GM20000 (cell line): ENCODE measurements around the gene HPGDS.

Experiments used
- DNase-seq: peaks from one replicate; pipeline ENCODE4 v3.0.0; 2012; ENCODE audit warnings: low spot score
- CTCF ChIP-seq: IDR thresholded peaks from 2 replicates; pipeline ENCODE4 v1.5.1; 2012; ENCODE audit warnings: mild to moderate bottlenecking, control low read depth; ENCODE audit errors: extremely low read depth, missing control alignments

Gene HPGDS

GRCh38 chr4:94251094-94251493, 91.5 kb downstream of the HPGDS start:
- no peak for DNase-seq
- TF ChIP-seq CTCF, result no peak
